ENCODE data around the gene JCAD.
"Not testable (repeated sequence)": the region's sequence is repeated elsewhere in the genome, so short reads cannot be mapped to it uniquely, and the experiment has no call there.

- TF ChIP-seq POLR2AphosphoS5 (IDR thresholded peaks at IDR 0.05; ENCODE audit: borderline replicate concordance, low read depth, low read length); EZH2 (IDR thresholded peaks at IDR 0.05): not testable (repeated sequence)
Measured at GRCh38 chr10:29979421-29979779, 80.0 kb downstream of the JCAD start.

All from SK-N-MC (cell line).